Smooth muscle cell (in vitro differentiated cells): Measurements from ENCODE around the gene ST8SIA4. TPM values are rescaled to one million over a fixed set of nuclear protein-coding genes. Genes with fewer than 3 reads are reported as not detected.

Experiments
- DNase-seq: peaks from one replicate; lab custom pipeline; 2025; ENCODE audit not compliant: unreplicated experiment; lab: John Stamatoyannopoulos, UW
- H2AFZ ChIP-seq: fragments of 200-600 bp; sonication (generic); 2 replicates; pipeline ENCODE4 v1.6.0; 2016; ENCODE audit warnings: antibody characterized with exemption, low read depth, mild to moderate bottlenecking
- H3F3A ChIP-seq: fragments of 200-600 bp; sonication (generic); 2 replicates; pipeline ENCODE4 v1.6.0; 2017; ENCODE audit warnings: antibody characterized with exemption, low read depth
- H3K27ac ChIP-seq: fragments of 200-600 bp; sonication (generic); 2 replicates; pipeline ENCODE4 v1.5.1; 2016; ENCODE audit warnings: low read depth, mild to moderate bottlenecking
- H3K27me3 ChIP-seq: fragments of 200-600 bp; sonication (generic); 2 replicates; pipeline ENCODE4 v1.6.1; 2016; ENCODE audit warnings: low read depth, mild to moderate bottlenecking
- H3K36me3 ChIP-seq: fragments of 200-600 bp; sonication (generic); 2 replicates; pipeline ENCODE4 v1.5.1; 2016; ENCODE audit warnings: low read depth
- H3K4me1 ChIP-seq: fragments of 200-600 bp; sonication (generic); 2 replicates; pipeline ENCODE4 v1.5.1; 2016; ENCODE audit warnings: low read depth
- H3K4me2 ChIP-seq: fragments of 200-600 bp; sonication (generic); 2 replicates; pipeline ENCODE4 v1.6.0; 2016; ENCODE audit warnings: mild to moderate bottlenecking
- H3K4me3 ChIP-seq: fragments of 200-600 bp; sonication (generic); 2 replicates; pipeline ENCODE4 v1.5.1; 2016; ENCODE audit warnings: mild to moderate bottlenecking
- H3K79me2 ChIP-seq: fragments of 200-600 bp; sonication (generic); 2 replicates; pipeline ENCODE4 v1.6.0; 2016; ENCODE audit warnings: low read depth, mild to moderate bottlenecking
- H3K9ac ChIP-seq: fragments of 200-600 bp; sonication (generic); 2 replicates; pipeline ENCODE4 v1.6.0; 2016; ENCODE audit warnings: low read depth
- H3K9me3 ChIP-seq: fragments of 200-600 bp; sonication (generic); replicated peaks from 2 replicates; pipeline ENCODE4 v1.5.1; 2016; ENCODE audit warnings: low read depth
- H4K20me1 ChIP-seq: fragments of 200-600 bp; sonication (generic); 2 replicates; pipeline ENCODE4 v1.6.0; 2016; ENCODE audit warnings: low read depth
- CTCF ChIP-seq: fragments of 200-600 bp; sonication (generic); IDR thresholded peaks from 2 replicates; pipeline ENCODE4 v1.5.1; 2017; ENCODE audit warnings: borderline replicate concordance, mild to moderate bottlenecking, antibody characterized with exemption; ENCODE audit not compliant: insufficient read depth, poor library complexity, severe bottlenecking
- WGBS: methylation state at CpG from one replicate; pipeline ENCODE4 v1.1.7; 2016; ENCODE audit warnings: low lambda C conversion rate; 5-methylcytosine and 5-hydroxymethylcytosine counted together
- polyA plus RNA-seq: library from polyadenylated mRNA; unstranded; fragments of >200 nt; fragmentation: Nextera tagmentation; extraction: Ambion mirVana; gene quantifications from 2 replicates; pipeline ENCODE4 v1.2.1, GENCODE V29; 2016
- total RNA-seq: library from RNA; depleted of rRNA; stranded (reverse); fragments of >200 nt; gene quantifications from 2 replicates; pipeline ENCODE4 v1.2.3, GENCODE V29; 2014

ST8SIA4 gene
- total and polyA plus RNA-seq, 2 experiments from 2014 or later, result 35.0 to 53.6 TPM

- TF ChIP-seq CTCF, result no peak
- no peaks in the 10 kb centered on the region for H3K36me3 ChIP-seq
- H3K79me2 ChIP-seq, result peaks cover 3% of the 10 kb centered on the region
- 15% methylated on average over 2 of the region's 2 CpGs for WGBS
- no peaks in the 10 kb centered on the region for H4K20me1 ChIP-seq
- H3K27ac ChIP-seq, result peak overlapping the region; percentile 90
- peaks cover 3% of the 10 kb centered on the region for H3F3A ChIP-seq
- DNase-seq, result no peak
- peak overlapping the region; percentile 46 for H3K4me2 ChIP-seq
- H3K9ac ChIP-seq, result peak overlapping the region; percentile 39
- H3K4me1 ChIP-seq, result peaks cover 13% of the 10 kb centered on the region
- no peak overlapping the region for H3K4me3 ChIP-seq
- no peaks in the 10 kb centered on the region for H3K27me3 ChIP-seq
- no peaks in the 10 kb centered on the region for H3K9me3 ChIP-seq
- H2AFZ ChIP-seq, result no peak overlapping the region
Measured at GRCh38 chr5:100827481-100827889, 75.6 kb downstream of the ST8SIA4 start.

GRCh38 chr5:100826133-100826532, 76.9 kb downstream of the ST8SIA4 start:
- Histone ChIP-seq H3K9me3 (no peaks in the 10 kb centered on the region), H3F3A (peaks cover 6% of the 10 kb centered on the region), H3K27me3 (no peaks in the 10 kb centered on the region), H3K4me1 (peaks cover 24% of the 10 kb centered on the region), H3K27ac (peak overlapping the region; percentile 90), H3K4me3 (no peak overlapping the region), H2AFZ (no peak overlapping the region), H4K20me1 (no peaks in the 10 kb centered on the region), H3K9ac (no peak overlapping the region), H3K4me2 (no peak overlapping the region), H3K36me3 (no peaks in the 10 kb centered on the region), H3K79me2 (no peaks in the 10 kb centered on the region)
- no peak for DNase-seq
- WGBS, result 90% methylated on average over 2 of the region's 2 CpGs
- TF ChIP-seq CTCF, result no peak

- no peak for TF ChIP-seq CTCF
- Histone ChIP-seq H4K20me1 (no peaks in the 10 kb centered on the region), H3K4me3 (no peak overlapping the region), H3K9ac (no peak overlapping the region), H3K27ac (no peak overlapping the region), H3K36me3 (no peaks in the 10 kb centered on the region), H3K79me2 (no peaks in the 10 kb centered on the region), H3K4me2 (no peak overlapping the region), H3K27me3 (no peaks in the 10 kb centered on the region), H3K9me3 (no peaks in the 10 kb centered on the region), H2AFZ (no peak overlapping the region), H3K4me1 (peaks cover 28% of the 10 kb centered on the region), H3F3A (peaks cover 6% of the 10 kb centered on the region)
- DNase-seq, result no peak
Measured at GRCh38 chr5:100824635-100825034, 78.4 kb downstream of the ST8SIA4 start.

- Histone ChIP-seq H3K27ac (peak overlapping the region; percentile 89), H3K4me3 (no peak overlapping the region), H3K9ac (no peak overlapping the region), H3K4me2 (no peak overlapping the region), H3K4me1 (peaks cover 27% of the 10 kb centered on the region), H3K27me3 (no peaks in the 10 kb centered on the region), H3K36me3 (no peaks in the 10 kb centered on the region), H4K20me1 (no peaks in the 10 kb centered on the region), H2AFZ (no peak overlapping the region), H3K79me2 (no peaks in the 10 kb centered on the region), H3F3A (peaks cover 6% of the 10 kb centered on the region), H3K9me3 (no peaks in the 10 kb centered on the region)
- no peak for TF ChIP-seq CTCF
- whole genome bisulfite sequencing, result 91% methylated on average over 2 of the region's 2 CpGs
- no peak for DNase-seq
Measured at GRCh38 chr5:100823812-100824211, 79.3 kb downstream of the ST8SIA4 start.
